NCI-H2227 (cell line): Measurements from ENCODE around the gene TMEM271.
A peak's percentile ranks its signal among the peaks of the same experiment; 100 is the strongest.

ENCODE experiments used
- DNase-seq: peaks from one replicate; lab custom pipeline; 2025; ENCODE audit not compliant: unreplicated experiment; lab: John Stamatoyannopoulos, UW

TMEM271 gene

GRCh38 chr4:581181-581580 is 5.1 kb upstream of the TMEM271 start:
- no peak for DNase-seq

- no peak for DNase-seq
These were observed 3.6 kb upstream of the TMEM271 start for GRCh38 chr4:579543-580175.

- no peak for DNase-seq
These were observed 2.7 kb upstream of the TMEM271 start for GRCh38 chr4:578451-579443.

- DNase-seq = peak; percentile 57
These were observed 1.7 kb upstream of the TMEM271 start for GRCh38 chr4:577499-578450.

- peak; percentile 69 for DNase-seq
These were observed 950 bp upstream of the TMEM271 start for GRCh38 chr4:576991-577498.

GRCh38 chr4:575281-576141 is 584 bp downstream of the TMEM271 start:
- peak; percentile 47 for DNase-seq

GRCh38 chr4:574346-575161 is 1.5 kb downstream of the TMEM271 start:
- peak; percentile 41 for DNase-seq

- DNase-seq = no peak
These were observed 2.8 kb downstream of the TMEM271 start for GRCh38 chr4:573122-573892.

- no peak for DNase-seq
These were observed 3.5 kb downstream of the TMEM271 start for GRCh38 chr4:572594-572993.

- no peak for DNase-seq
These were observed 4.1 kb downstream of the TMEM271 start for GRCh38 chr4:571838-572572.

- DNase-seq = no peak
These were observed 5.3 kb downstream of the TMEM271 start for GRCh38 chr4:570754-571153.

- no peak for DNase-seq
These were observed 6.0 kb downstream of the TMEM271 start for GRCh38 chr4:569958-570667.

- no peak for DNase-seq
These were observed 7.1 kb downstream of the TMEM271 start for GRCh38 chr4:568962-569361.

- DNase-seq = no peak
These were observed 7.8 kb downstream of the TMEM271 start for GRCh38 chr4:568351-568652.

- DNase-seq = no peak
These were observed 8.4 kb downstream of the TMEM271 start for GRCh38 chr4:567457-568350.
